WTC11 (cell line): ENCODE measurements around the gene CARD19.

ENCODE experiments used
- ATF2 ChIP-seq: sonication (generic); formaldehyde crosslinking; IDR thresholded peaks from 2 replicates; pipeline ENCODE4 v1.8.1; 2022; ENCODE audit warnings: low read depth, missing genetic modification reagents, borderline replicate concordance
- E2F1 ChIP-seq: sonication (generic); formaldehyde crosslinking; IDR thresholded peaks from 2 replicates; pipeline ENCODE4 v1.8.0; 2022; ENCODE audit warnings: mild to moderate bottlenecking, missing genetic modification reagents
- E2F5 ChIP-seq: sonication (generic); formaldehyde crosslinking; IDR thresholded peaks from 2 replicates; pipeline ENCODE4 v1.8.1; 2022; ENCODE audit warnings: mild to moderate bottlenecking, moderate library complexity, missing genetic modification reagents
- GABPB1 ChIP-seq: sonication (generic); formaldehyde crosslinking; IDR thresholded peaks from 2 replicates; pipeline ENCODE4 v1.8.1; 2023; ENCODE audit warnings: mild to moderate bottlenecking, missing genetic modification reagents
- PRRX2 ChIP-seq: fragments of 250-450 bp; sonication (Bioruptor Pico); IDR thresholded peaks from 2 replicates; pipeline ENCODE4 v1.8.0; 2021; ENCODE audit warnings: mild to moderate bottlenecking
- ZNF232 ChIP-seq: sonication (generic); formaldehyde crosslinking; IDR thresholded peaks from 2 replicates; pipeline ENCODE4 v1.8.0; 2022; ENCODE audit warnings: mild to moderate bottlenecking, missing genetic modification reagents
- TF ChIP-seq, protein P1 (sequence below): fragments of 200-600 bp; IDR thresholded peaks from 2 replicates; pipeline ENCODE4 v1.8.0; 2022; ENCODE audit warnings: antibody characterized with exemption
- TF ChIP-seq, protein P2 (sequence below): fragments of 250-450 bp; sonication (Bioruptor Pico); IDR thresholded peaks from 2 replicates; pipeline ENCODE4 v1.9.0; 2021; ENCODE audit warnings: mild to moderate bottlenecking, borderline replicate concordance

DNA sequence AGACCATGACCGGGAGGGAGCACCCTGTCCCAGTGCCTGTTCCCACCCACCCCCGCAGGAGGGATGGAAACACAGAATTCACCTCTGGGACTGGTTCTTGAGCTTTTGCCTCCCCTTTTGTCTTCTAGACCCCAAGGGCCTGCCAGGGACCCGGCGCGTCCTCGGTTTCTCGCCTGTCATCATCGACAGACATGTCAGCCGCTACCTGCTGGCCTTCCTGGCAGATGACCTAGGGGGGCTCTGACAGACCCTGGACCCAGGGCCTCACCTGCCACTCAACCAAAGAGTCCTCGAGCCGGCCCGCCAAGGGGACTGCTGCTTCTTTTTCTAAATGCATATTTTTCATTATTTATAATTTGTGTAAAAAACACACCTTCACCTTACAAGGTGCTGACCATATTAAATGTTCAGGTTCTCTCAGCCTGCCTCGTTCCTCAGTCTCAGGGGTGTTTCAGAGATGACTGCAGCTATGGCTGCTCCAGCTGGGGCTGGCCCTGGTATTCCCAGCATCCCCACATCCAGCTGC lies 16.9 kb downstream of the CARD19 start:
- TF ChIP-seq E2F1 (CRISPR knock-in tag) (no peak), PRRX2 (CRISPR knock-in tag) (no peak), GABPB1 (CRISPR knock-in tag) (no peak), ZNF232 (no peak), E2F5 (no peak), ATF2 (CRISPR knock-in tag) (no peak)
- TF ChIP-seq, protein P1, sequence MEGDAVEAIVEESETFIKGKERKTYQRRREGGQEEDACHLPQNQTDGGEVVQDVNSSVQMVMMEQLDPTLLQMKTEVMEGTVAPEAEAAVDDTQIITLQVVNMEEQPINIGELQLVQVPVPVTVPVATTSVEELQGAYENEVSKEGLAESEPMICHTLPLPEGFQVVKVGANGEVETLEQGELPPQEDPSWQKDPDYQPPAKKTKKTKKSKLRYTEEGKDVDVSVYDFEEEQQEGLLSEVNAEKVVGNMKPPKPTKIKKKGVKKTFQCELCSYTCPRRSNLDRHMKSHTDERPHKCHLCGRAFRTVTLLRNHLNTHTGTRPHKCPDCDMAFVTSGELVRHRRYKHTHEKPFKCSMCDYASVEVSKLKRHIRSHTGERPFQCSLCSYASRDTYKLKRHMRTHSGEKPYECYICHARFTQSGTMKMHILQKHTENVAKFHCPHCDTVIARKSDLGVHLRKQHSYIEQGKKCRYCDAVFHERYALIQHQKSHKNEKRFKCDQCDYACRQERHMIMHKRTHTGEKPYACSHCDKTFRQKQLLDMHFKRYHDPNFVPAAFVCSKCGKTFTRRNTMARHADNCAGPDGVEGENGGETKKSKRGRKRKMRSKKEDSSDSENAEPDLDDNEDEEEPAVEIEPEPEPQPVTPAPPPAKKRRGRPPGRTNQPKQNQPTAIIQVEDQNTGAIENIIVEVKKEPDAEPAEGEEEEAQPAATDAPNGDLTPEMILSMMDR = no peak
- TF ChIP-seq, protein P2, sequence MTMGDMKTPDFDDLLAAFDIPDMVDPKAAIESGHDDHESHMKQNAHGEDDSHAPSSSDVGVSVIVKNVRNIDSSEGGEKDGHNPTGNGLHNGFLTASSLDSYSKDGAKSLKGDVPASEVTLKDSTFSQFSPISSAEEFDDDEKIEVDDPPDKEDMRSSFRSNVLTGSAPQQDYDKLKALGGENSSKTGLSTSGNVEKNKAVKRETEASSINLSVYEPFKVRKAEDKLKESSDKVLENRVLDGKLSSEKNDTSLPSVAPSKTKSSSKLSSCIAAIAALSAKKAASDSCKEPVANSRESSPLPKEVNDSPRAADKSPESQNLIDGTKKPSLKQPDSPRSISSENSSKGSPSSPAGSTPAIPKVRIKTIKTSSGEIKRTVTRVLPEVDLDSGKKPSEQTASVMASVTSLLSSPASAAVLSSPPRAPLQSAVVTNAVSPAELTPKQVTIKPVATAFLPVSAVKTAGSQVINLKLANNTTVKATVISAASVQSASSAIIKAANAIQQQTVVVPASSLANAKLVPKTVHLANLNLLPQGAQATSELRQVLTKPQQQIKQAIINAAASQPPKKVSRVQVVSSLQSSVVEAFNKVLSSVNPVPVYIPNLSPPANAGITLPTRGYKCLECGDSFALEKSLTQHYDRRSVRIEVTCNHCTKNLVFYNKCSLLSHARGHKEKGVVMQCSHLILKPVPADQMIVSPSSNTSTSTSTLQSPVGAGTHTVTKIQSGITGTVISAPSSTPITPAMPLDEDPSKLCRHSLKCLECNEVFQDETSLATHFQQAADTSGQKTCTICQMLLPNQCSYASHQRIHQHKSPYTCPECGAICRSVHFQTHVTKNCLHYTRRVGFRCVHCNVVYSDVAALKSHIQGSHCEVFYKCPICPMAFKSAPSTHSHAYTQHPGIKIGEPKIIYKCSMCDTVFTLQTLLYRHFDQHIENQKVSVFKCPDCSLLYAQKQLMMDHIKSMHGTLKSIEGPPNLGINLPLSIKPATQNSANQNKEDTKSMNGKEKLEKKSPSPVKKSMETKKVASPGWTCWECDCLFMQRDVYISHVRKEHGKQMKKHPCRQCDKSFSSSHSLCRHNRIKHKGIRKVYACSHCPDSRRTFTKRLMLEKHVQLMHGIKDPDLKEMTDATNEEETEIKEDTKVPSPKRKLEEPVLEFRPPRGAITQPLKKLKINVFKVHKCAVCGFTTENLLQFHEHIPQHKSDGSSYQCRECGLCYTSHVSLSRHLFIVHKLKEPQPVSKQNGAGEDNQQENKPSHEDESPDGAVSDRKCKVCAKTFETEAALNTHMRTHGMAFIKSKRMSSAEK (CRISPR knock-in tag) = no peak
